Activated naive CD4-positive, alpha-beta T cell treated with anti-CD3 and anti-CD28 coated beads, Interleukin-2, amount 50 U/mL, for 24 hours (primary cell): ENCODE data around the gene PSENEN.

ENCODE experiments used
- H3K27ac Mint-ChIP-seq: one replicate; pipeline ENCODE4 v1.8.0; 2021; ENCODE audit warnings: mild to moderate bottlenecking, mixed read lengths
- H3K27me3 Mint-ChIP-seq: one replicate; pipeline ENCODE4 v1.8.0; 2021; ENCODE audit warnings: mixed read lengths
- H3K36me3 Mint-ChIP-seq: one replicate; pipeline ENCODE4 v1.8.0; 2021; ENCODE audit warnings: mixed read lengths
- H3K4me1 Mint-ChIP-seq: one replicate; pipeline ENCODE4 v1.8.0; 2021; ENCODE audit warnings: mixed read lengths
- H3K4me3 Mint-ChIP-seq: one replicate; pipeline ENCODE4 v1.8.0; 2021; ENCODE audit warnings: mild to moderate bottlenecking, mixed read lengths
- H3K9me3 Mint-ChIP-seq: one replicate; pipeline ENCODE4 v1.8.0; 2021; ENCODE audit warnings: mixed read lengths

The PSENEN gene, protein sequence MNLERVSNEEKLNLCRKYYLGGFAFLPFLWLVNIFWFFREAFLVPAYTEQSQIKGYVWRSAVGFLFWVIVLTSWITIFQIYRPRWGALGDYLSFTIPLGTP

DNA sequence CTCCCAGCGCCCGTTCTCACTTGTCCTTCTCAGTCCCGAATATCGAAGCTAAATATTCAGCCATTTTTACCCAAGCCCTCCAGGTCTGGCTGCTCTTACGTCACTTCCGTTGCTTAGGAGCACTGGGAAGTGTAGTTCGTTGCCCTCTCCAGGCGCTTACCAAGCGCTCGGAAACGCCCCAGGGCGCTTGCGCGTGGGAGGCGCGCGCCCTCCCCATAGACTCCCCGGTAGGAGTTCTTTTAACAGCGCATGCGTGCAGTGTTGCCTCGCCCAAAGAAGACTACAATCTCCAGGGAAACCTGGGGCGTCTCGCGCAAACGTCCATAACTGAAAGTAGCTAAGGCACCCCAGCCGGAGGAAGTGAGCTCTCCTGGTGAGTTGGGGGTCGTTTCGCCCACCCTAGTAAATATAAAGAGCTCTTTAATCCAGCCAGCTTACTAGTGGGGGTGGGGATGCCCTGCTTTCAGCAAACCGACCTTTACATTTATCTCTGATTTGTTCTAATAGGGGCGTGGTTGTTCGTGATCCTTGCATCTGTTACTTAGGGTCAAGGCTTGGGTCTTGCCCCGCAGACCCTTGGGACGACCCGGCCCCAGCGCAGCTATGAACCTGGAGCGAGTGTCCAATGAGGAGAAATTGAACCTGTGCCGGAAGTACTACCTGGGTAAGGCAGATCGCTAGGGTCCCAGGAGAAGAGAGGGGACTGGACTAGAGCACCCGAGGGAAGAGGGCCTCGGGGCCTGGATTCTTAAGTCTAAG lies at the start of gene PSENEN, which contains the start of gene U2AF1L4:
TSS of gene PSENEN (plus strand) at position 324 of the 759 bp plus-strand sequence. CDS start at position 604, 280 bp downstream.
TSS of gene U2AF1L4 (minus strand) at position 91 of the 759 bp plus-strand sequence. CDS start at position 64, 27 bp downstream.
- Mint-ChIP-seq H3K36me3 (peaks cover 2% of the 10 kb centered on the region), H3K4me1 (peaks cover 70% of the 10 kb centered on the region), H3K9me3 (no peaks in the 10 kb centered on the region), H3K27ac (peak within 1 kb of the TSS; percentile 97), H3K4me3 (peak within 1 kb of the TSS; percentile 91), H3K27me3 (no peaks in the 10 kb centered on the region)

DNA sequence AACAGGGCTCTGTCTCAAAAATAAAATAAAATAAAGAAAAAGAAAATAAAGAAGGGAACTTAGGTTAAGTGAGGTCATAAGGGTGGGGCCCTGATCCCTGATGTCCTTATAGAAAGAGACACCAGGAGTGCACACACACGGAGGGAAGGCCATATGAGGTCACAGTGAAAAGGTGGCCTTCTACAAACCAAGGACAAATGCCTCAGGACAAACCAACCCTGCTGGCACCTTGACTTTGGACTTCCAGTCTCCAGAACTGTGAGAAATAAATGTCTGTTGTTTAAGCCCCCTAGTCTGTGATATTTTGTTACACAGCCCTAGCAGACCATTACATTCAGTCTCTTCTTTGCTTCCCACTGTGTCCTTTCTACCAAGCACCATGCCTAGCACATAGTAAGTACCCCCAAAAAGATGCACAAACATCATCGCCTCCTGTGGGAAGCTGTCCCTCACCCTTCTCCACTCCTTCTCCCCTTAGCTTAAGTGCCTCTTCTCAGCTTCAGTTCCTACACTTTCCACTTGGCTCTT lies 49.5 kb upstream of the PSENEN start:
- Mint-ChIP-seq H3K27me3 (no peaks in the 10 kb centered on the region), H3K36me3 (no peaks in the 10 kb centered on the region), H3K4me3 (no peak overlapping the region), H3K9me3 (no peaks in the 10 kb centered on the region), H3K4me1 (no peaks in the 10 kb centered on the region), H3K27ac (no peak overlapping the region)

DNA sequence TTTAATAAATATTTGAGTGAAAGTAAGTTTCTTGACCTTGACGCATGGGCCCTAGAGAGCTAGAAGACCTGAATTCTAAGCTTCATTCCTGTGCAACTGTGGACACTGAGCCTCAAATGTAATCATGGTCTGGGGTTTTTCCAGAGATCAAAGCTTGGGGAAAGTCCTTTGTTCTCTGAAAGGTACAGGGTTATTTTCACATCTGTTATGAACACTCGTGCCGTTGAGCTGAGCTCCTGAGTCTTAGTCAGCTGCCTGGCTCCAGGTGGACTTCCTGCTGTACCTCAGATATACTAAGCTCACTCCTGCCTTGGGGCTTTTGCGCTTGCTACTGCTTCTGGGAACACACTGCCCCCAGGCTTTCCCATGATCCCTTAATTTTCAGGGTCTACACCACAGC lies 48.6 kb upstream of the PSENEN start:
- H3K4me3 Mint-ChIP-seq: no peak overlapping the region

DNA sequence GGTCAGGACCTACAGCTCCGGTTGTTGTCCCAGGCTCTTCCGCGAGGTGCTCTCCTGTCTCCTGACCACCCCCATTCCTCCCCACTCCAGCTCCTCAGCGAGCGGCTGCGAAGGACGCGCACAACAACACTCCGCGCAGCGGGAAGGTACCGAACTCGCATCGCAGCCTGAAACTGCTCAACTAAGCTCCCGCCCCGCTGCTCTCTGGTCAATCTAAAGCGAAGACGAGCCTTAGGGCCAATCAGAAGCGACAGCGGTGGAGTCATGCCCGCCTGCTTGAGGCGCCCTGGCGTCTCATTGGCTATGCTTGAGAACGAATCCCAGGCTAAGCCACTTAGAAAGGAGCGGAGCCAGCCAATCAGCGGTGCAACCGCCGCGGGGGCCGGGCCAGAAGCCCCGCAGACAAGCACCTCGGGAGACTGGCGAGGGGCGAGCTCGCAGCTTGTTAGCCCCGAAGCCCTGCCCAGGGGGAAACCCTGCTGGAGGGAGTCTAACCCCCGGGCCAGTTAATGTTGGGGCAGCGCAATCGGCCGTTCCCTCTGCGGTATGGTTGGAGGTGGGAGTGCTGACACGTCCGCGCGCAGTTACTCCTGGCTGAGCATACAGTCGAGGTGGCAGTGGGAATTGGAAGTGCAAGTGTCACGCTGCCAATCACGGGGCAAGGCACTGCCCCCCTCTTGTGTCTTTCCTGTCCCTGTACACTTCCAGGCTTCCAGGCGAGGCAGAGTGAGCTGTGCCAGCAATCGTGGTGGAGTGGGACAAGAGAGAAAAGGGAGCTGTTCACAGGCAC lies 43.0 kb upstream of the PSENEN start:
- Mint-ChIP-seq H3K4me1 (peaks cover 7% of the 10 kb centered on the region), H3K9me3 (no peaks in the 10 kb centered on the region), H3K27me3 (no peaks in the 10 kb centered on the region), H3K27ac (peak overlapping the region; percentile 89), H3K4me3 (peak overlapping the region; percentile 97), H3K36me3 (no peaks in the 10 kb centered on the region)

More for the DNA sequence above, 48.6 kb upstream of the PSENEN start:
- no peak overlapping the region for H3K27ac Mint-ChIP-seq
- no peaks in the 10 kb centered on the region for H3K36me3 Mint-ChIP-seq
- no peaks in the 10 kb centered on the region for H3K4me1 Mint-ChIP-seq
- H3K27me3 Mint-ChIP-seq: no peaks in the 10 kb centered on the region
- H3K9me3 Mint-ChIP-seq: no peaks in the 10 kb centered on the region

DNA sequence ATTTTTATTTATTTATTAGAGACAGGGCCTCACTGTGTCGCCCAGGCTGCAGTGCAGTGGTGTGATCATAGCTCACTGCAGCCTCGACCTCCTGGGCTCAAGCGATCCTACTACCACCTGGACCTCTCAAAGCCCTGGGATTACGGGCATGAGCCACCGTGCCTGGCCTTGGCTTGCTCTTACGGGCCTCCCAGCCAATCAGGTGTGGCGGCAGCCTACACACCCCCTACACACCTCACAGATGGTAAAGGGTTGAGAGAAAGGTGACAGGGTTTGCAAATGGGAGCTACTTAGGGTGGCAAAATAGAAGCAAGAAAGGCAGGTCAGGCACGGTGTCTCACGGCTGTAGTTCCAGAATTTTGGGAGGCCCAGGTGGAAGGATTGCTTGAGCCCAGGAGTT lies 42.1 kb upstream of the PSENEN start:
- Mint-ChIP-seq H3K4me3 (no peak overlapping the region), H3K4me1 (peaks cover 7% of the 10 kb centered on the region), H3K27me3 (no peaks in the 10 kb centered on the region)

DNA sequence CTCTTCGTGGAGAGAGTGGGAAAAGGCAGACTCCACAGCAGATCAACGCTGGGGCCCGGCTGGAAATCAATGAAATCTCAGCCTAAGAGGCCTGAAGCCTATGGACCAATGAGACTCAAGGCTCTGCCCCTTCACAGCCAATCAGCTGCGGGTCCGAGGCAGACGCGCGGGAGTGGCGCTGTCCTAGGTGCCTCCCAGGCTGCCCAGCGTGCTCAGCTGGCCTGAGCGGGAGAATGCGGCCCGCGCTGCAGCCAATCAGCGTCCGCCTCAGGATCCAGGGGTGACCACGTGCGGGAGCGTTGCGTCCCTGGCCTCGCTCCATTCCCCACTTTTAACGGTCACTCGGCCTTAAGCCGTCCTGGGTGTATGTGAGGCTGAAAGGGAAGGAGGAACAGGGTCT lies 41.2 kb upstream of the PSENEN start, which contains the start of gene ZBTB32:
TSS of gene ZBTB32 (plus strand) at position 341 of the 400 bp plus-strand sequence. CDS start 10,069 bp downstream, outside the sequence.
- Mint-ChIP-seq H3K4me3 (no peak within 1 kb of the TSS), H3K27me3 (no peaks in the 10 kb centered on the region), H3K9me3 (no peaks in the 10 kb centered on the region), H3K4me1 (peaks cover 7% of the 10 kb centered on the region), H3K27ac (no peak within 1 kb of the TSS), H3K36me3 (no peaks in the 10 kb centered on the region)

More for the DNA sequence above, 42.1 kb upstream of the PSENEN start:
- Mint-ChIP-seq H3K27ac (no peak overlapping the region), H3K9me3 (no peaks in the 10 kb centered on the region), H3K36me3 (no peaks in the 10 kb centered on the region)

DNA sequence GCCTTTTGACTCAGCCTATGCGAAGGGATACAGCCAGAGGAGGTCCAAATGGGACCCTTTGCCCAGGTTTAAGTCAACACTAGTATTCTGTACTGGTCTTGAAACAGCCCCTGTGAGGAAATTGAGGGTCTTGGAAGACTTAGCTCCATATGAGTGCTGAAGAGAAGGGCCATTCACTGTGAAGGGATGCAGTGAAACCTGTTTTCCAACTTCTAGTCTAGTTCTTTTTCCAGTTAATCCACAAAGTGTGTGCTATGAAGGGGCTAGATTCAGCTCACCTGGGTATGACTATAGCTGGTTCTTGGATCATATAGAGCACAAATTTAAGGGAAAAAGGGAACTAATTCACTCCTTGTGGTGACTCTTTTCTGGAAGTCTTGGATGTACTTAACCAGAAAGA lies 37.1 kb upstream of the PSENEN start:
- Mint-ChIP-seq H3K4me1 (peaks cover 31% of the 10 kb centered on the region), H3K27ac (no peak overlapping the region), H3K9me3 (no peaks in the 10 kb centered on the region), H3K36me3 (no peaks in the 10 kb centered on the region), H3K4me3 (no peak overlapping the region), H3K27me3 (no peaks in the 10 kb centered on the region)

DNA sequence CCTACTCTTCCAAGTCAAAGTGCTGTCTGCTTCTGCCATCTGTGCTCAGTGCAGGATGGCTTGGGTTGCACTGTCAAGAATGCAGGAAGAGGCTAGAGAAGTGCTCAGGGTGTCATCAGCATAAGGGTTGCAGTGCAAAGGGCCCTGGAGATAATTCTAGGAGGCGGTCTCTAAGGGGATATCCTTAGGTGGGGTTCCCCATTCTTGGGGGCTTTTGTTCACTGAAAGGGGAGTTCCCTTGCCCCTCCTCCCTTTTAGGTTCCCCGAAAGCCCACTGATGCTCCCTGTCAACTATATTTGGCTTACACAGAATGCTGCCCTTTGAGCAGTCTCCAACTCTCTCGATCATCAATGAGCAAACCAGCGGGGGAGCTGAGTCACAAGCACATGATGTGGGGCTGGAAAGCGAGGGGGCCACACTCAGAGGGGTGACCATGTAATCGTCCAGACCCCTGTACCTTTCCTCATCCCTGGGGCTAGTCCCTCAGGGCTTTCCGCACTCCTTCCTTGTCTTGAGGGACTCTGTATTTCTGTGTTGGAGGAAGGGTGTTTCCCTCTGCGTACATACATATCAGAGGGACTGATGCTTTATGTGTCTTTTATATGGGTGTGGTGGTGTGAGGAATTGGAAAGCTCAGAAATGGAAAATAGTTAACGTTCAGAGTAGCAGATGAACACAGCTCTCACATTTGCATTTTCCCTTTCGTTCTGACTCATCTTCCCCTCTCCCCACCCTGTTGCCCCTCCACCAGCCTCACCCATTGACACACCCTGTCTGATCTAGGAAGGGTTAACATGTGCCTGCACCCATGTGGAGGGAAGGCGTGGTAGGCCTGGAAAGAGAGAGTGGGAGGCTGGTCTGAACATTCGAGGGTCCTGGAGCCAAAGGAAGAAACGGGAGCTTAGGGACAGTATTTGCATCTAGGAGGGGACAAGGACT lies 34.4 kb upstream of the PSENEN start:
- Mint-ChIP-seq H3K4me3 (peak overlapping the region; percentile 67), H3K4me1 (peaks cover 54% of the 10 kb centered on the region), H3K27ac (peak overlapping the region; percentile 97), H3K9me3 (no peaks in the 10 kb centered on the region), H3K36me3 (peaks cover 1% of the 10 kb centered on the region), H3K27me3 (no peaks in the 10 kb centered on the region)

DNA sequence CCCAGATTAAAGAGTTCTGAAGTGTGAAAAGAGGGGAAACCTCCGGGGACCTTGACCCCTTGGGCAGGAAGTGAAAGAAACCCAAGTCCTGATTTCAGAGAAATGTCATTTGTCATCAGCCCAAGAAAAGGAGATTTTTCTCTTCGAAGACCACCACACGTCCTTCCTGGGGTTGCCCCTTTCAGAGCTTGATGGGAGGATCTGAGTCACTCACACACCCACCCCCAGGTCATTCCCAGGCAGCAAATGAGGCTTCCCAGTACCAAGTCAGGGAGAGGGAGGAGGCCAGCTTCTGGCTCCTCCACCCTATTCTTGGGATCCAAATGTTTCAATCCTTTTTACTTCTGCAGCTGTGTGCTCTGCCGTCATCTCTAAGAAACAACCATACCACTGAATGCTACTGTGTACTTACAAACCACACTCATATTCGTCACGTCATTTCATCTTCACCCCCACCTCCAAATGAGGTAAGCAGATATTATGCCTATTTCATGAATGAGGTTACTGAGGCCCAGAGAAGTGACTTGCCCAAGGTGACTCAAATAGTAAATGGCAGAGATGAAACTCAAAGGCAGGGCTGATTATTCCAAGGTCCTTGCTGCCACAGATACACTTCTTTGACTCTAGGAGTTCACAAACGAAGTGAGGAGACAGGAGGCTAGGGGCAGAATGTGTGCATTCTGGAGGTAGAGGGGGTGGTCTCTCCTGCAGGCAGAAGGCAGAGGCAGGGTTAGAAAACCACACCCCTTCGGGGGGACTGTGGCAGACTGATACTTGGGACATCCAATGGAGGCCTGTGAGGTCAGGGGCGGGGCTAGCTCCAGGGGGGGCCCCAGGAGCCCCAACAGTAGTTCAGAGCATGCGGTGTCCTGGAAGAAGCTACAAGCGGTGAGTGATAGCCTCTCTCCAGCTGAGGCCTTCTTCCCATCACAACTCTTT lies 32.6 kb upstream of the PSENEN start:
- Mint-ChIP-seq H3K4me1 (peaks cover 62% of the 10 kb centered on the region), H3K9me3 (no peaks in the 10 kb centered on the region), H3K4me3 (peak overlapping the region; percentile 91), H3K27ac (peak overlapping the region; percentile 97), H3K36me3 (peaks cover 3% of the 10 kb centered on the region), H3K27me3 (no peaks in the 10 kb centered on the region)

DNA sequence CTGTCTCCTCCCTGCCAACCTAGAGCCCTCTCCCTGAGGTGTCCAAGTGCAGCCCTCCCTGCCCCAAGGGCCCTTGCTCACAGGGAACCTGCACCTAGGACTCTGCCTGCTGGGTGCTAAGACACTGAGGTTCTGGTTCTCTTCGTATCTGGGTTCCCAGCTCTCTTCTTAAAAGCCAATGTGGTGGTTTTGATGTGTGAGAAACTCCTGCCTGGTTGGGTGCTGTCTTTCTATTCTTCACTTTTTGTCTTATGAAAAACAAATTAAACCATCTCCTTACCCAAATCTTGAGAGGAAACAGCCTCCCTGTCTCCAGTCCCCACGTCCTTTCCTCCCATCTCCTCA lies 32.0 kb upstream of the PSENEN start:
- Mint-ChIP-seq H3K4me3 (peak overlapping the region; percentile 91), H3K27ac (peak overlapping the region; percentile 97), H3K27me3 (no peaks in the 10 kb centered on the region), H3K36me3 (peaks cover 3% of the 10 kb centered on the region), H3K9me3 (no peaks in the 10 kb centered on the region), H3K4me1 (peaks cover 62% of the 10 kb centered on the region)

DNA sequence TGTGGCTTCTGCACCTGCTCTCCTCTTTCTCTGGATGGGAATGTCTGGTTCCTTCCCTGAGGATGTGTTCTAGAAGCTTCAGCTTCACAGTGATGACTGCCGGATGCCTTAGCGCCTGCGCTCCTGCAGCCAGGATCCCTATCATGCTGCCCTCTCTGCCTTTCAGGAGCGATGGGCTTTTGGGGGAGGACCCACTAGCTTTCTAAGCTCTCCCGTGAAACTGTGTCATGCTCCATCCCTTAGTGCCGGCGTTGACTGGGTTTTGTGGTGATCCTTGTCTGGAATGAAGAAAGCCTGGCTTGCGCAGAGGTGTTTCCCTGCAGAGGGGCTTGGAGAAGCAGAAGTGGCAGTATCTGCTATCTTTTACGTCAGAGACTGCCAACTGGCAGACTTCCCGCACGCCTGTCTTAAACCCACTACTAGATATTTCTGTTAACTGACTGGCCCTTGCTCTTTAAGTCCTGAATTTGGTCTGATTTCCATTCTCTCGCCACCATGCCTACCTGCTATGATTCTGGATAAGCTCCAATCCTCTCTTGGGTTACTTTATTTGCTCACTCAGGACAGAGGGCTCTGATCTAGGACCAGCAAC lies 31.5 kb upstream of the PSENEN start:
- Mint-ChIP-seq H3K4me1 (peaks cover 63% of the 10 kb centered on the region), H3K9me3 (no peaks in the 10 kb centered on the region), H3K27me3 (no peaks in the 10 kb centered on the region), H3K27ac (peak overlapping the region; percentile 97), H3K36me3 (peaks cover 3% of the 10 kb centered on the region), H3K4me3 (peak overlapping the region; percentile 91)

DNA sequence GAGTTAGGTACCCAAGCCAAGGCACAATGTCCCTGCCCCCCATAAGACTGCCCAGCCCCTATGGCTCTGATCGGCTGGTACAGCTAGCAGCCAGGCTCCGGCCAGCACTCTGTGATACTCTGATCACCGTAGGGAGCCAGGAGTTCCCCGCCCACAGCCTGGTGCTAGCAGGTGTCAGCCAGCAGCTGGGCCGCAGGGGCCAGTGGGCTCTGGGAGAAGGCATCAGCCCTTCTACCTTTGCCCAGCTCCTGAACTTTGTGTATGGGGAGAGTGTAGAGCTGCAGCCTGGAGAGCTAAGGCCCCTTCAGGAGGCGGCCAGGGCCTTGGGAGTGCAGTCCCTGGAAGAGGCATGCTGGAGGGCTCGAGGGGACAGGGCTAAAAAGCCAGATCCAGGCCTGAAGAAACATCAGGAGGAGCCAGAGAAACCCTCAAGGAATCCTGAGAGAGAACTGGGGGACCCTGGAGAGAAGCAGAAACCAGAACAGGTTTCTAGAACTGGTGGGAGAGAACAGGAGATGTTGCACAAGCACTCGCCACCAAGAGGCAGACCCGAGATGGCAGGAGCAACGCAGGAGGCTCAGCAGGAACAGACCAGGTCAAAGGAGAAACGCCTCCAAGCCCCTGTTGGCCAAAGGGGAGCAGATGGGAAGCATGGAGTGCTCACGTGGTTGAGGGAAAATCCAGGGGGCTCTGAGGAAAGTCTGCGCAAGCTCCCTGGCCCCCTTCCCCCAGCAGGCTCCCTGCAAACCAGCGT lies 30.7 kb upstream of the PSENEN start:
- Mint-ChIP-seq H3K4me3 (peak overlapping the region; percentile 91), H3K36me3 (peaks cover 3% of the 10 kb centered on the region), H3K27ac (peak overlapping the region; percentile 97), H3K27me3 (no peaks in the 10 kb centered on the region), H3K4me1 (peaks cover 70% of the 10 kb centered on the region), H3K9me3 (no peaks in the 10 kb centered on the region)

DNA sequence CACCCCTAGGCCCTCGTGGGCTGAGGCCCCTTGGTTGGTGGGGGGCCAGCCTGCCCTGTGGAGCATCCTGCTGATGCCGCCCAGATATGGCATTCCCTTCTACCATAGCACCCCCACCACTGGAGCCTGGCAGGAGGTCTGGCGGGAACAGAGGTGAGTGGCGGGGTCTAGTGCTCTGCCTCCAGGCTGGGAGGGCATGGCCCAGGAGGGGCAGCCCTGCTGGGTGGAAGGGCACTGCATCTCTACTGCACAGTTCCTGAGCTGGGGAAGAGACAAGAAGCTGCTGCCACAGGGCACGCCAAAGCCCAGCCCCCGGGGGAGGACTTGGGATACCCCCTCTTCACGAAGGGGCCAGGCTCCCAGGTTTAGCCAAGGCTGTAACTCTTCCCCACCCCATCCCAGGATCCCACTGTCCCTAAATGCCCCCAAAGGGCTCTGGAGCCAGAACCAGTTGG lies 30.1 kb upstream of the PSENEN start:
- Mint-ChIP-seq H3K27me3 (no peaks in the 10 kb centered on the region), H3K27ac (no peak overlapping the region), H3K36me3 (peaks cover 5% of the 10 kb centered on the region), H3K9me3 (no peaks in the 10 kb centered on the region), H3K4me3 (peak overlapping the region; percentile 99), H3K4me1 (peaks cover 71% of the 10 kb centered on the region)
